K562 (cell line): Measurements from ENCODE around the gene VWA2. TPM values are rescaled to one million over a fixed set of nuclear protein-coding genes. Genes with fewer than 3 reads are reported as not detected.

Source experiments
- ATAC-seq: fragments of 200-7000 bp; cut with Tn5 transposase; 3 replicates; pipeline ENCODE4 v1.9.1; 2020; ENCODE audit warnings: moderate library complexity
- BruUV-seq: library from RNA; stranded (reverse); fragments of 400-500 nt; replicated peaks from 2 replicates; lab custom pipeline; 2021; lab: Mats Ljungman, UMichigan
- CTCF ChIA-PET: fragments of 300-600 bp; formaldehyde crosslinking; extraction: SDS; loops from one replicate; lab custom pipeline; 2021; ENCODE audit warnings: low intra/inter-chr PET ratio; lab: Yijun Ruan, JAX
- POLR2A ChIA-PET: fragments of 300-600, 350-650 bp; sonication (Branson Sonifier 250); formaldehyde crosslinking; extraction: SDS; loops from one replicate; lab custom pipeline; 2021; ENCODE audit warnings: antibody characterized with exemption, inconsistent platforms; lab: Yijun Ruan, JAX
- DNase-seq, 4 experiments: peaks; one replicate each; pipeline versions ENCODE4 v3.0.0 to v3.0.0-alpha.2; 2011 to 2018; ENCODE audit warnings: low spot score in 3 of 4, mixed read lengths in 3 of 4; ENCODE audit errors: extremely low read depth in 1 of 4
- FAIRE-seq: peaks from 2 replicates; lab custom pipeline; 2011; peaks lifted over from hg19 to GRCh38; lab: Jason Lieb, UNC
- H2AFZ ChIP-seq: 2 replicates; pipeline ENCODE4 v1.6.0; 2011; ENCODE audit warnings: low read depth, low read length, control low read depth, inconsistent platforms
- H3K27ac ChIP-seq: fragments of 200-600 bp; 3 replicates; pipeline ENCODE4 v1.8.0; 2011; ENCODE audit warnings: low read depth, mild to moderate bottlenecking, control low read depth, inconsistent platforms, low read length, moderate library complexity, mixed read lengths; ENCODE audit errors: extremely low read depth
- H3K27me3 ChIP-seq, 2 experiments: fragments of 300-600 bp in 1 of 2; 2 replicates in 1 of 2; 3 replicates in 1 of 2; pipeline versions ENCODE4 v1.6.0 to v1.8.0; 2011; ENCODE audit warnings: inconsistent platforms in 2 of 2, low read length in 2 of 2, mild to moderate bottlenecking in 1 of 2, mixed read lengths in 1 of 2, moderate library complexity in 1 of 2; ENCODE audit not compliant: control insufficient read depth in 2 of 2, insufficient read depth in 2 of 2
- H3K36me3 ChIP-seq: fragments of 300-600 bp; 3 replicates; pipeline ENCODE4 v1.8.0; 2011; ENCODE audit warnings: mild to moderate bottlenecking, low read length, inconsistent platforms; ENCODE audit not compliant: control insufficient read depth, insufficient read depth
- H3K4me1 ChIP-seq, 2 experiments: fragments of 200-600 bp in 1 of 2; replicated peaks in 1 of 2; 2 replicates in 1 of 2; 3 replicates in 1 of 2; pipeline versions ENCODE4 v1.5.1 to v1.8.0; 2011; ENCODE audit warnings: inconsistent platforms in 2 of 2, low read length in 2 of 2, mild to moderate bottlenecking in 1 of 2, mixed read lengths in 1 of 2, moderate library complexity in 1 of 2; ENCODE audit not compliant: control insufficient read depth in 2 of 2, insufficient read depth in 2 of 2
- H3K4me2 ChIP-seq: 2 replicates; pipeline ENCODE4 v1.6.1; 2011; ENCODE audit warnings: low read length, control low read depth, inconsistent platforms, mixed read lengths; ENCODE audit not compliant: insufficient read depth
- H3K4me3 ChIP-seq: fragments of 200-600 bp; sonication (generic), shearing (Covaris generic); 2 replicates; pipeline ENCODE4 v1.5.1; 2016; ENCODE audit warnings: control low read depth, inconsistent platforms
- H3K79me2 ChIP-seq: fragments of 200-600 bp; 3 replicates; pipeline ENCODE4 v1.8.0; 2011; ENCODE audit warnings: low read length, inconsistent platforms; ENCODE audit not compliant: control insufficient read depth, insufficient read depth
- H3K9ac ChIP-seq, 2 experiments: 2 replicates each; pipeline versions ENCODE4 v1.6.0 to v1.6.1; 2011; ENCODE audit warnings: low read depth in 2 of 2, low read length in 2 of 2, control low read depth in 1 of 2, inconsistent platforms in 1 of 2, mild to moderate bottlenecking in 1 of 2, mixed read lengths in 1 of 2; ENCODE audit not compliant: insufficient read depth in 1 of 2
- H3K9me1 ChIP-seq: one replicate; pipeline ENCODE4 v1.6.0; 2011; ENCODE audit warnings: inconsistent platforms, mild to moderate bottlenecking, low read length, moderate library complexity; ENCODE audit not compliant: control insufficient read depth, insufficient read depth
- H3K9me3 ChIP-seq: replicated peaks from 2 replicates; pipeline ENCODE4 v1.5.1; 2011; ENCODE audit warnings: low read depth, low read length, inconsistent platforms; ENCODE audit not compliant: control insufficient read depth, insufficient read depth
- H4K20me1 ChIP-seq: replicated peaks from 2 replicates; pipeline ENCODE4 v1.6.1; 2011; ENCODE audit warnings: low read length, inconsistent platforms, mixed read lengths; ENCODE audit not compliant: control insufficient read depth, insufficient read depth
- AFF1 ChIP-seq, 2 experiments: fragments of 450-650 bp; IDR thresholded peaks; 2 replicates each; pipeline ENCODE4 v1.6.1; 2018; ENCODE audit warnings: mild to moderate bottlenecking in 2 of 2, low read depth in 1 of 2; ENCODE audit not compliant: partially characterized antibody in 2 of 2
- FOXP1 ChIP-seq: sonication (generic); formaldehyde crosslinking; IDR thresholded peaks from 2 replicates; pipeline ENCODE4 v1.8.0; 2022; ENCODE audit warnings: mild to moderate bottlenecking, missing genetic modification reagents
- GABPA ChIP-seq: fragments of 200-800 bp; sonication (Bioruptor generic); conservative IDR thresholded peaks from 2 replicates; pipeline ENCODE4 v1.6.1; 2016; ENCODE audit warnings: low read depth, missing genetic modification characterization, missing compliant biosample characterization
- MAFK ChIP-seq: IDR thresholded peaks from 2 replicates; pipeline ENCODE4 v1.6.1; 2011; ENCODE audit warnings: low read length, improper control_type of control experiment
- RREB1 ChIP-seq: fragments of 250-450 bp; sonication (Bioruptor Pico); IDR thresholded peaks from 2 replicates; pipeline ENCODE4 v1.4.0; 2020
- RUNX1 ChIP-seq: sonication (generic); IDR thresholded peaks from 2 replicates; pipeline ENCODE4 v1.6.1; 2016; ENCODE audit warnings: antibody characterized with exemption, low read depth
- ZNF140 ChIP-seq: fragments of 250-450 bp; sonication (Bioruptor Pico); IDR thresholded peaks from 2 replicates; pipeline ENCODE4 v1.8.0; 2021; ENCODE audit warnings: moderate library complexity, mild to moderate bottlenecking, inconsistent platforms
- ZNF143 ChIP-seq: sonication (generic); formaldehyde crosslinking; IDR thresholded peaks from 2 replicates; pipeline ENCODE4 v1.9.0; 2022; ENCODE audit warnings: mild to moderate bottlenecking, missing genetic modification reagents
- ZSCAN32 ChIP-seq: fragments of 450-650 bp; formaldehyde crosslinking; IDR thresholded peaks from 2 replicates; pipeline ENCODE4 v1.4.0; 2020; ENCODE audit warnings: mild to moderate bottlenecking, moderate library complexity
- WGBS: fragments of 100-300 bp; shearing (Covaris generic); methylation state at CpG from one replicate; pipeline ENCODE4 v1.1.6; 2016; ENCODE audit warnings: low coverage, mixed read lengths; ENCODE audit not compliant: insufficient coverage; ENCODE audit errors: missing lambda C conversion rate; 5-methylcytosine and 5-hydroxymethylcytosine counted together
- in situ Hi-C: fragments of 300-500 bp; cut with MboI; formaldehyde crosslinking; loops from 4 replicates; pipeline ENCODE4 v1.15.0; 2018; ENCODE audit warnings: inconsistent platforms, mixed read lengths
- intact Hi-C: fragments of 100-400 bp; cut with micrococcal nuclease; formaldehyde crosslinking; loops from 2 replicates; pipeline ENCODE4 v1.14.2; 2022
- polyA plus RNA-seq, 8 experiments: library from polyadenylated mRNA; depleted of rRNA in 4 of 8; stranded (reverse) in 5 of 8; unstranded in 3 of 8; fragments of >200 nt; fragmentation: Nextera tagmentation in 2 of 8; fragmentation: Illumina TruSeq in 1 of 8; extraction: Ambion mirVana in 2 of 8; extraction: Trizol in 1 of 8; gene quantifications; 2 replicates each; pipeline versions ENCODE4 v1.2.1 to v1.2.3, GENCODE V29; 2011 to 2014; ENCODE audit warnings: inconsistent platforms in 1 of 8, missing spikeins in 1 of 8
- total RNA-seq, 7 experiments: library from RNA; depleted of rRNA in 6 of 7; stranded (reverse); fragments of >200 nt in 6 of 7; fragmentation: Illumina TruSeq in 2 of 7; extraction: Trizol in 2 of 7; gene quantifications; 2 replicates each; pipeline versions ENCODE4 v1.2.1 to v1.2.3, GENCODE V29; 2011 to 2021; ENCODE audit warnings: low replicate concordance in 1 of 7

Gene VWA2
- total and polyA plus RNA-seq, 9 of the 15 experiments (the other 6 are each of a cell fraction or from before 2014, with no cell fraction given): not detected

- in situ Hi-C loops: no loop called here
- no peak for TF ChIP-seq RUNX1
- no peak for TF ChIP-seq GABPA (tag)
- TF ChIP-seq FOXP1 (CRISPR knock-in tag): no peak
- no peak for TF ChIP-seq AFF1 (IDR thresholded peaks at IDR 0.05; ENCODE audit: low read depth in 1 of 2, partially characterized antibody in 2 of 2)
- TF ChIP-seq MAFK: no peak
- TF ChIP-seq ZNF143: no peak
- TF ChIP-seq ZSCAN32: no peak
- TF ChIP-seq ZNF140: no peak
- TF ChIP-seq RREB1 (CRISPR knock-in tag): no peak
- Histone ChIP-seq H3K79me2 (no peaks in the 10 kb centered on the region), H2AFZ (no peak overlapping the region), H3K27ac (no peak overlapping the region), H3K36me3 (no peaks in the 10 kb centered on the region), H3K27me3 (no peaks in the 10 kb centered on the region), H3K9me3 (no peaks in the 10 kb centered on the region), H4K20me1 (no peaks in the 10 kb centered on the region), H3K9me1 (no peaks in the 10 kb centered on the region), H3K9ac (no peak overlapping the region), H3K4me1 (no peaks in the 10 kb centered on the region), H3K4me3 (no peak overlapping the region), H3K4me2 (no peak overlapping the region)
- intact Hi-C loops: no loop called here
- DNase-seq (no peak), FAIRE-seq (no peak), ATAC-seq (no peak)
- 9% methylated on average over 5 of the region's 5 CpGs for WGBS
- ChIA-PET CTCF (no interaction called here), POLR2A (no interaction called here)
- BruUV-seq: no TSS peak
Observed at GRCh38 chr10:114258274-114258840, 19.3 kb downstream of the VWA2 start.
